Immature natural killer cell (primary cell): ENCODE results near the gene CYLD. TPM values are rescaled to one million over a fixed set of nuclear protein-coding genes. Genes with fewer than 3 reads are reported as not detected.

Experiments
- DNase-seq, 3 donors: peaks; one replicate each; pipeline ENCODE4 v3.0.0; 2022; ENCODE audit warnings: mixed read lengths in 1 of 3
- H3K27ac Mint-ChIP-seq, 6 donors: one replicate each; pipeline ENCODE4 v1.8.0; 2020; ENCODE audit warnings: mixed read lengths in 6 of 6, mild to moderate bottlenecking in 5 of 6, inconsistent platforms in 4 of 6, moderate library complexity in 3 of 6
- H3K27me3 Mint-ChIP-seq, 3 donors: one replicate each; pipeline ENCODE4 v1.8.0; 2020 to 2021; ENCODE audit warnings: low read depth in 3 of 3, mild to moderate bottlenecking in 3 of 3, mixed read lengths in 3 of 3, moderate library complexity in 3 of 3, inconsistent platforms in 1 of 3
- H3K36me3 Mint-ChIP-seq, 3 donors: one replicate each; pipeline ENCODE4 v1.8.0; 2020; ENCODE audit warnings: mixed read lengths in 3 of 3, inconsistent platforms in 2 of 3, mild to moderate bottlenecking in 2 of 3
- H3K4me1 Mint-ChIP-seq, 2 donors: one replicate each; pipeline ENCODE4 v1.8.0; 2020; ENCODE audit warnings: inconsistent platforms in 2 of 2, mild to moderate bottlenecking in 2 of 2, mixed read lengths in 2 of 2, moderate library complexity in 1 of 2
- H3K4me3 Mint-ChIP-seq, 5 donors: one replicate each; pipeline ENCODE4 v1.8.0; 2020; ENCODE audit warnings: mild to moderate bottlenecking in 5 of 5, mixed read lengths in 5 of 5, inconsistent platforms in 3 of 5, moderate library complexity in 3 of 5
- H3K9me3 Mint-ChIP-seq, 6 donors: one replicate each; pipeline ENCODE4 v1.8.0; 2020; ENCODE audit warnings: mild to moderate bottlenecking in 6 of 6, mixed read lengths in 6 of 6, inconsistent platforms in 4 of 6, moderate library complexity in 3 of 6
- polyA plus RNA-seq, 3 donors: library from polyadenylated mRNA; unstranded; fragments of 300-500 nt; fragmentation: Illumina TruSeq; gene quantifications; one replicate each; pipeline ENCODE4 v1.2.3, GENCODE V29; 2021

Gene CYLD
- polyA plus RNA-seq, 3 donors from 2014 or later, result 65.7 to 102 (median 66.1) TPM

GRCh38 chr16:50702725-50703124 is 39.2 kb upstream of the CYLD start:
- Mint-ChIP-seq H3K9me3 (peaks cover 4 to 21% (median 16%) of the 10 kb centered on the region in 6 donors), H3K4me3 (peak overlapping the region in 1 of 5 donors; percentile 14)
- peak in 1 of 3 donors; percentile 26 for DNase-seq

GRCh38 chr16:50704245-50704644 is 37.6 kb upstream of the CYLD start:
- no peak overlapping the region for H3K27ac Mint-ChIP-seq
- H3K4me3 Mint-ChIP-seq, result no peak overlapping the region
- H3K27me3 Mint-ChIP-seq, result peaks cover 2 to 11% (median 3%) of the 10 kb centered on the region in 3 donors
- H3K36me3 Mint-ChIP-seq, result peaks cover 8 to 13% (median 9%) of the 10 kb centered on the region in 3 donors
- H3K4me1 Mint-ChIP-seq, result peaks cover 9 to 30% of the 10 kb centered on the region in 2 donors
- H3K9me3 Mint-ChIP-seq, result peaks cover 4 to 21% (median 16%) of the 10 kb centered on the region in 6 donors
- DNase-seq, result no peak

More at GRCh38 chr16:50702725-50703124, 39.2 kb upstream of the CYLD start:
- H3K27ac Mint-ChIP-seq, result peak overlapping the region; percentile 21 to 78 (median 62)
- H3K36me3 Mint-ChIP-seq, result peaks cover 8 to 13% (median 9%) of the 10 kb centered on the region in 3 donors
- peaks cover 6 to 13% (median 8%) of the 10 kb centered on the region in 3 donors for H3K27me3 Mint-ChIP-seq
- H3K4me1 Mint-ChIP-seq, result peaks cover 20 to 38% of the 10 kb centered on the region in 2 donors

DNA sequence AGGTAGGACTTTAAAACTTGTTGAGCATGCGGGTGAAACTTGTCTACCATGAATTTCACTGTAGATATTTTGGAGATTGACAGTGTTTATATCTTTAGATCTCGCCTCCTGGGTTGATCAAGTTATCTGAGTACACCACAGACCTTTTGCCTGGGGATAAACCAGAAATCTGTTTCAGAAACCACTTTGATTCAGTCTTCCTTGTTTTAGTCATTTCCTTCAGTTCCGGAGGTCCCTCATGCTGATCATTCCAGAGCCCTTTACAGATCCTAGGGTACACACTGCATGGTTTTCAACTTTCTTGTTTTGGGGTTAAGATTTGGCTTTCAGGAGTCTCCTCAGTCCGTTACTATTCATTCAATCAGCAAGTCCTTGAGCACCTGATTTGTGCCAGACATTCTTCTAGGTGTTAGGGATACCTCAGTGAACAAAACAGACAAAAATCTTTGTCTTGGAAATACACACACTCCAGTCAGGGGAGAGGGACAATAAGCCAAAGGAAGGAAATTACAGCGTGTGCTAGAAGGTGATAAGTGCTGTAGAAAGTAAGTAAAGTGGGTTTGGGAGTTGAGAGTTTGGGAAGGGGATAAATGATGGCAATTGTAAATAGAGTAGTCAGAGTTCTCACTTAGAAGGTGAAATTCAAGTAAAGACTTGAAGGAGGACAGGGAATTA is 36.3 kb upstream of the CYLD start:
- H3K36me3 Mint-ChIP-seq, result peaks cover 8 to 13% (median 9%) of the 10 kb centered on the region in 3 donors
- H3K27me3 Mint-ChIP-seq, result peaks cover 2 to 11% (median 3%) of the 10 kb centered on the region in 3 donors
- H3K9me3 Mint-ChIP-seq, result peaks cover 4 to 21% (median 16%) of the 10 kb centered on the region in 6 donors
- no peak overlapping the region for H3K27ac Mint-ChIP-seq
- peaks cover 9 to 24% of the 10 kb centered on the region in 2 donors for H3K4me1 Mint-ChIP-seq
- no peak for DNase-seq
- H3K4me3 Mint-ChIP-seq, result no peak overlapping the region

- DNase-seq, result no peak
- Mint-ChIP-seq H3K27ac (no peak overlapping the region), H3K4me1 (peaks cover 9 to 24% of the 10 kb centered on the region in 2 donors), H3K4me3 (no peak overlapping the region), H3K9me3 (peaks cover 4 to 21% (median 16%) of the 10 kb centered on the region in 6 donors), H3K36me3 (peaks cover 8 to 13% (median 9%) of the 10 kb centered on the region in 3 donors), H3K27me3 (peaks cover 2 to 11% (median 3%) of the 10 kb centered on the region in 3 donors)
Measured at GRCh38 chr16:50706250-50706649, 35.6 kb upstream of the CYLD start.

GRCh38 chr16:50708373-50709060 is 33.4 kb upstream of the CYLD start:
- Mint-ChIP-seq H3K9me3 (peaks cover 4 to 20% (median 16%) of the 10 kb centered on the region in 6 donors), H3K4me3 (no peak overlapping the region), H3K27ac (peak overlapping the region in 1 of 6 donors; percentile 49), H3K4me1 (peaks cover 1 to 8% of the 10 kb centered on the region in 2 donors), H3K27me3 (peaks cover 2 to 11% (median 3%) of the 10 kb centered on the region in 3 donors), H3K36me3 (peaks cover 8 to 16% (median 9%) of the 10 kb centered on the region in 3 donors)
- no peak for DNase-seq

- Mint-ChIP-seq H3K4me3 (no peak overlapping the region), H3K27me3 (peaks cover 2 to 9% (median 3%) of the 10 kb centered on the region in 3 donors), H3K36me3 (peaks cover 8 to 16% (median 9%) of the 10 kb centered on the region in 3 donors), H3K27ac (peak overlapping the region in 1 of 6 donors; percentile 49), H3K4me1 (peaks cover 1 to 8% of the 10 kb centered on the region in 2 donors), H3K9me3 (peaks cover 4 to 13% (median 10%) of the 10 kb centered on the region in 6 donors)
- no peak for DNase-seq
Measured at GRCh38 chr16:50709061-50709684, 32.7 kb upstream of the CYLD start.

DNA sequence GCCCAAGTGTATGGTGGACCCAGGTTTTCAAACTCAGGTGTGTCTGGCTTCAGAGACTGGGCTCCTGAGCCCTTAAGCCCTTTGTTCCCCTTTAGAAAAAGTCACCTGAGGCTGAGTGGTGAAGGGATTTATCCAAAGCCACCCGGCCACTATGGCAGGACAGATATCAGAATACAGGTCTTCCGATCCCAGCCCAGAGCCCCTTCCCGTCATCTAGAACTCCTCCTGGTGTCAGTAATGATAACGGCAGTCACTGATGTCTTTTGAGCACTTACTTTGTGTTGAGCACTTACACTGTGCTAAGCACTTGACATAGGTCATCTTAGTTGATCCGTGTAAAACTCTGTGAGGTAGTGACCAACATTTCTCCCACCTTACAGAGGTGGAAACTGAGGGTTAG is 31.9 kb upstream of the CYLD start:
- peaks cover 5 to 14% (median 6%) of the 10 kb centered on the region in 3 donors for H3K36me3 Mint-ChIP-seq
- H3K27ac Mint-ChIP-seq, result no peak overlapping the region
- H3K4me3 Mint-ChIP-seq, result no peak overlapping the region
- H3K27me3 Mint-ChIP-seq, result peaks cover under 1 to 6% (median under 1%) of the 10 kb centered on the region in 3 donors
- peaks cover 1 to 8% of the 10 kb centered on the region in 2 donors for H3K4me1 Mint-ChIP-seq
- no peak for DNase-seq
- H3K9me3 Mint-ChIP-seq, result peaks cover under 1 to 5% (median 4%) of the 10 kb centered on the region in 6 donors

GRCh38 chr16:50711040-50711439 is 30.8 kb upstream of the CYLD start:
- Mint-ChIP-seq H3K27ac (no peak overlapping the region), H3K4me3 (no peak overlapping the region)

DNA sequence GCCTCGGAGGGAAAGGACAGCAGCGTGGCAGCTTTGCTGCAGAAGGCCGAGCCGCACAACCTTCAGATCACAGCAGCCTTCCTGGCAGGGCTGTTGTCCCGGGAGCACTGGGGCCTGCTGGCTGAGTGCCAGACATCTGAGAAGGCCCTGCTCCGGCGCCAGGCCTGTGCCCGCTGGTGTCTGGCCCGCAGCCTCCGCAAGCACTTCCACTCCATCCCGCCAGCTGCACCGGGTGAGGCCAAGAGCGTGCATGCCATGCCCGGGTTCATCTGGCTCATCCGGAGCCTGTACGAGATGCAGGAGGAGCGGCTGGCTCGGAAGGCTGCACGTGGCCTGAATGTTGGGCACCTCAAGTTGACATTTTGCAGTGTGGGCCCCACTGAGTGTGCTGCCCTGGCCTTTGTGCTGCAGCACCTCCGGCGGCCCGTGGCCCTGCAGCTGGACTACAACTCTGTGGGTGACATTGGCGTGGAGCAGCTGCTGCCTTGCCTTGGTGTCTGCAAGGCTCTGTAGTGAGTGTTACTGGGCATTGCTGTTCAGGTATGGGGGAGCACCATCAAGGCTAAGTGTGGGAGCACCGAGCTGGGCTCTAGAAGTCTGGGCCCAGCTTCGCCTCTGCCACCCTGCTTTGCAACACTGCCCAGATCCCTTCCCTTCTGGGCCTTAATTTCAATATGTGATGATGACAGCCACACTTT is 29.9 kb upstream of the CYLD start:
- H3K4me3 Mint-ChIP-seq, result no peak overlapping the region
- H3K36me3 Mint-ChIP-seq, result peaks cover 0 to 3% (median 2%) of the 10 kb centered on the region in 3 donors
- DNase-seq, result no peak
- peak overlapping the region in 1 of 6 donors; percentile 55 for H3K27ac Mint-ChIP-seq
- no peaks in the 10 kb centered on the region for H3K9me3 Mint-ChIP-seq
- H3K27me3 Mint-ChIP-seq, result peaks cover 0 to 5% (median 0%) of the 10 kb centered on the region in 3 donors
- peaks cover 1 to 8% of the 10 kb centered on the region in 2 donors for H3K4me1 Mint-ChIP-seq

More at GRCh38 chr16:50711040-50711439, 30.8 kb upstream of the CYLD start:
- Mint-ChIP-seq H3K4me1 (peaks cover 1 to 8% of the 10 kb centered on the region in 2 donors), H3K27me3 (peaks cover 0 to 5% (median 0%) of the 10 kb centered on the region in 3 donors), H3K36me3 (peaks cover 0 to 3% (median 3%) of the 10 kb centered on the region in 3 donors), H3K9me3 (no peaks in the 10 kb centered on the region)
- no peak for DNase-seq

GRCh38 chr16:50712560-50712898 is 29.4 kb upstream of the CYLD start:
- H3K36me3 Mint-ChIP-seq, result peaks cover 0 to 3% (median 0%) of the 10 kb centered on the region in 3 donors
- no peaks in the 10 kb centered on the region for H3K9me3 Mint-ChIP-seq
- H3K27me3 Mint-ChIP-seq, result peaks cover 0 to 3% (median 0%) of the 10 kb centered on the region in 3 donors
- H3K27ac Mint-ChIP-seq, result peak overlapping the region in 1 of 6 donors; percentile 55
- no peak for DNase-seq
- H3K4me3 Mint-ChIP-seq, result no peak overlapping the region
- peaks cover 1 to 8% of the 10 kb centered on the region in 2 donors for H3K4me1 Mint-ChIP-seq

GRCh38 chr16:50712956-50713355 is 28.9 kb upstream of the CYLD start:
- peaks cover 0 to 3% (median 0%) of the 10 kb centered on the region in 3 donors for H3K36me3 Mint-ChIP-seq
- no peak for DNase-seq
- H3K4me3 Mint-ChIP-seq, result no peak overlapping the region

DNA sequence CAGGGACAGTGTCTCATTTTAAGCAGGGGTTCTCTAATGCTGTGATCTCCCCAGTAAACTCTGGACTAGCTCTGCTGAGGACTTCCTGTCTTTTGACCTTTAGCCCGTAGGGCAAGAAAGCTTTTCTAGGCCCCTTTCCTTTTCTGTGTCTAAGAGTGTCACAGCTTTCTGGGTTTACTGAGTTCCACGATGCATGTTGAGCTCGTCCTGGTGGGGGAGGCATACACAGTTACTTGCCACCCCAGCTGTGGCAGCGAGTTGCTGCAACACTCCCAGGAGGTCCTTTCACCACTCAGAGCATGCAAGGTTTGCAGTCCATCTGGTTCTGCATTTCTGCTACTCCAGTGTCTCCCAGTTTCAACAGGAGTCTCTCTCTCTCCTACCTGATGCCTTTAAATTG is 24.8 kb upstream of the CYLD start:
- peak overlapping the region in 2 of 6 donors; percentile 52 to 71 for H3K27ac Mint-ChIP-seq
- peaks cover 0 to 3% (median 0%) of the 10 kb centered on the region in 3 donors for H3K36me3 Mint-ChIP-seq
- H3K4me3 Mint-ChIP-seq, result no peak overlapping the region
- peaks cover 0 to 1% (median 0%) of the 10 kb centered on the region in 3 donors for H3K27me3 Mint-ChIP-seq
- H3K9me3 Mint-ChIP-seq, result no peaks in the 10 kb centered on the region
- peaks cover 22 to 27% of the 10 kb centered on the region in 2 donors for H3K4me1 Mint-ChIP-seq
- DNase-seq, result no peak

More at GRCh38 chr16:50712956-50713355, 28.9 kb upstream of the CYLD start:
- peaks cover 2 to 9% of the 10 kb centered on the region in 2 donors for H3K4me1 Mint-ChIP-seq
- H3K27me3 Mint-ChIP-seq, result peaks cover 0 to 1% (median 0%) of the 10 kb centered on the region in 3 donors
- no peaks in the 10 kb centered on the region for H3K9me3 Mint-ChIP-seq
- H3K27ac Mint-ChIP-seq, result no peak overlapping the region

DNA sequence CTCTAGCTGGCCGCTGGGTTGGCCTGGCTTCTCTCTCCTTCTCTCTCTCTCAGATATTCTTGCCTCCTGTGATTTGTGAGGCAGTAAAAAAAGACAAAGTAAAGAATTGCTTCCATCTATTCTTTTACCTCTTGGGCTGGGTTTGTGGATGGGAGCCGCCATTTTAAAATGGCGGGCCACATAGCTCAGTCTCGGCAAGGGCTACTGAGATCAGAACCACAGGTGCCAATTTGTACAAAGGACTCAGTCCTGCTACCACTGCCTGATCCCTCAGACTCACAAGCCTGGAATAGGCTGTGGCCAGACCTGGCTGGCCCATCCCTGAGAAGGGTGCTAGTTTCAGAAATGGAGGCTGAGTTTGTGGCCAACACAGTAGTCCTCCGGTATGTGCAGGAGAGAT is 24.4 kb upstream of the CYLD start:
- peaks cover 26 to 31% of the 10 kb centered on the region in 2 donors for H3K4me1 Mint-ChIP-seq
- peaks cover 0 to under 1% (median 0%) of the 10 kb centered on the region in 3 donors for H3K36me3 Mint-ChIP-seq
- no peak for DNase-seq
- peaks cover 0 to 1% (median 0%) of the 10 kb centered on the region in 3 donors for H3K27me3 Mint-ChIP-seq
- H3K27ac Mint-ChIP-seq, result peak overlapping the region in 2 of 6 donors; percentile 52 to 71
- H3K4me3 Mint-ChIP-seq, result no peak overlapping the region
- H3K9me3 Mint-ChIP-seq, result no peaks in the 10 kb centered on the region
